Measurements from ENCODE around the gene IFT74. TPM values are rescaled to one million over a fixed set of nuclear protein-coding genes. Genes with fewer than 3 reads are reported as not detected.
A peak's percentile ranks its signal among the peaks of the same experiment; 100 is the strongest.

Gene IFT74
- total RNA-seq, 1 donor from 2014 or later, result 25.1 TPM

DNA sequence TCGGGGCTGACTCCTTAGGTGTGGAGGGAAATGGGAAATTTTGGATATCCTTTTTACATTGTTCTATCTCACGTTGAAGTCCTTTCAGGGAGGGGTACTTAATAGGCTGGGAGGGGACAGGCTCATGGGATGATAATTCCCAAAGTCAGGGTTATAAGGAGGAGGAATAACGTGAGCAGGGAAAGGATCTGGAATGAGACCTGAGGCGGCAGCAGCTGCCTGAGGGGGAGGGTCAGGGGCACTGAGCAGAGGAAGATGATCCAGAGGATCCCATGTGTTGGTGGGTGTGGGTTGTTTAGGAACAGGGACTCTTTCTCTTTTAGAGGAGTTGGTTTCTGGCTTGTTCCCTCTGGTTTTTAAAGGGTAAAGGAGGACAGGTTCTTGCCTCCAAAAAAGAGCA lies 18.7 kb downstream of the IFT74 start:
- Mint-ChIP-seq H3K36me3 (ENCODE audit: insufficient read depth) (peaks cover 18% of the 10 kb centered on the region), H3K27ac (peak overlapping the region; percentile 85), H3K4me1 (ENCODE audit: low read depth) (peaks cover 7% of the 10 kb centered on the region), H3K4me3 (ENCODE audit: low read depth) (no peak overlapping the region), H3K9me3 (ENCODE audit: low read depth) (peaks cover 5% of the 10 kb centered on the region), H3K27me3 (no peaks in the 10 kb centered on the region)
- no peak for DNase-seq (ENCODE audit: low spot score, unreplicated experiment)
- TF ChIP-seq, protein P1, sequence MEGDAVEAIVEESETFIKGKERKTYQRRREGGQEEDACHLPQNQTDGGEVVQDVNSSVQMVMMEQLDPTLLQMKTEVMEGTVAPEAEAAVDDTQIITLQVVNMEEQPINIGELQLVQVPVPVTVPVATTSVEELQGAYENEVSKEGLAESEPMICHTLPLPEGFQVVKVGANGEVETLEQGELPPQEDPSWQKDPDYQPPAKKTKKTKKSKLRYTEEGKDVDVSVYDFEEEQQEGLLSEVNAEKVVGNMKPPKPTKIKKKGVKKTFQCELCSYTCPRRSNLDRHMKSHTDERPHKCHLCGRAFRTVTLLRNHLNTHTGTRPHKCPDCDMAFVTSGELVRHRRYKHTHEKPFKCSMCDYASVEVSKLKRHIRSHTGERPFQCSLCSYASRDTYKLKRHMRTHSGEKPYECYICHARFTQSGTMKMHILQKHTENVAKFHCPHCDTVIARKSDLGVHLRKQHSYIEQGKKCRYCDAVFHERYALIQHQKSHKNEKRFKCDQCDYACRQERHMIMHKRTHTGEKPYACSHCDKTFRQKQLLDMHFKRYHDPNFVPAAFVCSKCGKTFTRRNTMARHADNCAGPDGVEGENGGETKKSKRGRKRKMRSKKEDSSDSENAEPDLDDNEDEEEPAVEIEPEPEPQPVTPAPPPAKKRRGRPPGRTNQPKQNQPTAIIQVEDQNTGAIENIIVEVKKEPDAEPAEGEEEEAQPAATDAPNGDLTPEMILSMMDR (IDR thresholded peaks at IDR 0.05; ENCODE audit: unreplicated experiment), result no peak

DNA sequence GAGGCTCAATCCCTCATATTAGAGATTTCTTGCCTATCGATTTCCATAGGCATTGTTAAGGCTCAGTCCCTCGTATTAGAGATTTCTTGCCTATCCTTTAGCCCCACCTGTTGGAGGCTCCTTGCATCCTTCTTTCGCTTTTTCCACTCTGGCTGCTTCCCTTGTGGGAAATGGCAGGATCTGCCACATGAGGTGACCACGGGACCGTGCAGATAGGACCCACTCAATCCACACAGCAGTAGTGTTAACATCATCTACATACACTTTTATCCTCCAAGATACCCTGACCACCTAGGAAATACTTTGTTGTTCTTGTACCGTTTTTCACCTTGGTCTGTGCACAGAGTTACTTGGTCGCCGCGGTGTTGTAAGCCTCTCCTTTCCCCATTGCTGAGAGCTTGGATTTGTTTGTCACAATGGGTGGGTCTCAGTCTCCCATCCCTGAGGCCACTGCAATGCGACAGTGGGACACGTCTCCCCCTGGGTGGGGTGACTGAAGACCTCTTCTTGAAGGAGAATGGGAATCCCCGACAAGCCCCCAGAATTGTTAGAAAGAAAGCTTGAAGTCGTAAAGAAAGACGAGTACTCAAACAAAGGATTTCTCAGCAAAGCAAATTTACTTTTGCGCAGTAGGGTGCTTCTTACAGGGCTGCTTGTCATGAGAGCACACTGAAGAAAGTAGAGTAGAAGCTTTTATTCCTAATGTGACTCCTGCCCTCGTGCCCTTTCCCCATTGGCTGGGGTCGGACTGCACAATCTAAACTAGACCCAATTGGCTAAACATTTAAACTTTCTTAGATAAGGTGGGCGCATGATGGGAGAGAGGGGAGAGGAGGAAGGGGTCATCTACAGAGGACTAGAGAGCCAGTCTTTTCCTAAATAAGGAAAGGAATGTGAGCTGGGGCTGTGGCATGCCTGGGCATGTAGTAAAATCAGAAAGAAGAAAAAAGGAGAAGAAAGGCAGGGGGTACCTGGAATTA lies 19.8 kb downstream of the IFT74 start:
- Mint-ChIP-seq H3K27me3 (no peaks in the 10 kb centered on the region), H3K27ac (peak overlapping the region; percentile 44), H3K9me3 (ENCODE audit: low read depth) (peaks cover 5% of the 10 kb centered on the region), H3K4me3 (ENCODE audit: low read depth) (peak overlapping the region; percentile 58), H3K36me3 (ENCODE audit: insufficient read depth) (peaks cover 20% of the 10 kb centered on the region), H3K4me1 (ENCODE audit: low read depth) (peaks cover 7% of the 10 kb centered on the region)
- TF ChIP-seq, protein P1 (IDR thresholded peaks at IDR 0.05; ENCODE audit: unreplicated experiment), result peak; percentile 48
- DNase-seq (ENCODE audit: low spot score, unreplicated experiment), result no peak

DNA sequence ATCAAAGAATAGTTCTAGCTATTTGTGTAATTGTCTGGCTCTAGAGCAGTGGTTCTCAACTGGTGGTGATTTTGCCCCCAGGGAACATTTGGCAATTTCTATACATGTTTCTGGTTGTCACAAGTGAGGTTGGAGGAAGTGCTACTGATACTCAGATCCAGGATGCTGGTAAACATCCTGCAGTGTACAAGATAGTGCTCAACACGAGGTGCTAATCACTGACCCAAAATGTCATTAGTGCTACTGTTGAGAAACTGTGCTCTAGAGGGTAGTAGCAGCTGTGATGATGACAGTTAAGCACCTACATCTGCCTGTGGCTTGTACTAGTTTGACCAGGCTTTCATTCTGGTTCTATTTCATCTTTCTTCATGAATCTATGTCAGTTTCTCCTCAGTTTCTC lies 27.1 kb downstream of the IFT74 start:
- Mint-ChIP-seq H3K27ac (no peak overlapping the region), H3K4me3 (ENCODE audit: low read depth) (no peak overlapping the region), H3K27me3 (no peaks in the 10 kb centered on the region), H3K36me3 (ENCODE audit: insufficient read depth) (peaks cover 18% of the 10 kb centered on the region), H3K4me1 (ENCODE audit: low read depth) (no peaks in the 10 kb centered on the region), H3K9me3 (ENCODE audit: low read depth) (peaks cover 3% of the 10 kb centered on the region)
- DNase-seq (ENCODE audit: low spot score, unreplicated experiment), result no peak
- TF ChIP-seq, protein P1 (IDR thresholded peaks at IDR 0.05; ENCODE audit: unreplicated experiment), result no peak

DNA sequence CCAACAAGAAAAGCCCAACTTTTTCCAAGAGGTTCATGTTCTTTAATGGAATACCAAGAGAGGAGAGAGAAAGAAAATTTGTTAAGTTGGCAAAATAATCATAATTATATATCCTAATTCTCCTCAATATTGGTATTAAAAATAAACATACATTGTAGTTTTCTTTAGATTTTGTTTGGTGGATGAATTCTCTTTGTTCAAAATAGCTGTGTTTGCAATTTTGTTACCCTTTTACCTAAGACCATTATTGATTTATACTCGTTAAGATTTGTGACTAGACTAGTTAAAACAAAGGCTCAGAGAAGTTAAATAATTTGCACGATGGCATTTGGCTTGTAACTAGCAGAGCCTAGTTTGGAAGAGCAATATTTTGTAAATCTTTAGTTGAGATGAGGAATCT lies 39.6 kb downstream of the IFT74 start:
- H3K4me1 Mint-ChIP-seq (ENCODE audit: low read depth), result peaks cover 1% of the 10 kb centered on the region
- TF ChIP-seq, protein P1 (IDR thresholded peaks at IDR 0.05; ENCODE audit: unreplicated experiment), result no peak
- no peak overlapping the region for H3K27ac Mint-ChIP-seq
- no peaks in the 10 kb centered on the region for H3K27me3 Mint-ChIP-seq
- H3K4me3 Mint-ChIP-seq (ENCODE audit: low read depth), result no peak overlapping the region
- no peaks in the 10 kb centered on the region for H3K9me3 Mint-ChIP-seq (ENCODE audit: low read depth)
- DNase-seq (ENCODE audit: low spot score, unreplicated experiment), result no peak
- H3K36me3 Mint-ChIP-seq (ENCODE audit: insufficient read depth), result peaks cover 2% of the 10 kb centered on the region

DNA sequence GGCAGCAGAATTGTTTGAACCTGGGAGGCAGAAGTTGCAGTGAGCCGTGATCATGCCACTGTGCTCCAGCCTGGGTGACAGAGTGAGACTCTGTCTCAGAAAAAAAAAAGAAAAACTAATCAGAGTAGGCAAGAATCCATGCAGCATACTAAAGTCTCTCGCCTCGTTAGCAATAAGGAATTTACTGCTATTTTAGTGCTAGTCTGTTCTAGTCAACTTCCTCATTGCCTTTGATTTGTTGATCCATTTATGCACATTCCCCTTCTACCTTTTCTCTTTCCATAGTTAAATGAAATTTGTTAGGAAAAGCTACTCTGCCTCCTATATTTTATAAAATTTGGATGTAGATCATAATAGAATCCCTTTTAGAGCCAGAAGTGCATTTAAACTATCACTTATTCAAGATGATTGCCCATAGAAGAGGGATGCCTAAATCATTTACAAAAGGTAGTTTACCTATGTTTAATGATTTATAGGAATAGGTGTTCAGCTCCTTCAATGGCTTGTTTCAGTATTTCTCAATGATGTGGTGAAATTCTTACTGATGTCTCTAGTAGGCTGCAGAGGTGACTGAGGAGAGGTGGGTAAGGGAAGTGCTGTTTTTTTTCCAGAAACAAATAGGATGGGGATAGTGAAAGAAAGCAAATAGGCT lies 47.3 kb downstream of the IFT74 start:
- peaks cover 4% of the 10 kb centered on the region for H3K9me3 Mint-ChIP-seq (ENCODE audit: low read depth)
- no peak for DNase-seq (ENCODE audit: low spot score, unreplicated experiment)
- TF ChIP-seq, protein P1 (IDR thresholded peaks at IDR 0.05; ENCODE audit: unreplicated experiment), result no peak
- H3K27me3 Mint-ChIP-seq, result no peaks in the 10 kb centered on the region
- peak overlapping the region; percentile 25 for H3K4me3 Mint-ChIP-seq (ENCODE audit: low read depth)
- H3K4me1 Mint-ChIP-seq (ENCODE audit: low read depth), result peaks cover 13% of the 10 kb centered on the region
- peaks cover 6% of the 10 kb centered on the region for H3K36me3 Mint-ChIP-seq (ENCODE audit: insufficient read depth)
- peak overlapping the region; percentile 21 for H3K27ac Mint-ChIP-seq

Data from progenitor cell of endocrine pancreas (in vitro differentiated cells).